Heart right ventricle (tissue), 16 donors: ENCODE results near the gene NFILZ. TPM values are rescaled to one million over a fixed set of nuclear protein-coding genes. Genes with fewer than 3 reads are reported as not detected.
A peak's percentile ranks its signal among the peaks of the same experiment; 100 is the strongest.

Experiments
- ATAC-seq, 8 donors: fragments of 200-7000 bp; cut with Tn5 transposase; one replicate each; pipeline ENCODE4 v1.9.1; 2020; ENCODE audit warnings: mild to moderate bottlenecking in 8 of 8, moderate library complexity in 8 of 8, moderate number of reproducible peaks in 1 of 8
- DNase-seq, 2 donors: peaks; one replicate each; pipeline ENCODE4 v3.0.0-alpha.2; 2020
- H3K27ac ChIP-seq, 10 donors: fragments of 200-600 bp; sonication (generic) in 2 of 10; one replicate each; pipeline versions ENCODE4 v1.5.0 to v1.8.0; 2020 to 2022; ENCODE audit warnings: mild to moderate bottlenecking in 3 of 10
- H3K27me3 ChIP-seq, 7 donors: fragments of 200-600 bp; one replicate each; pipeline ENCODE4 v1.8.0; 2021 to 2022; ENCODE audit warnings: mild to moderate bottlenecking in 2 of 7
- H3K36me3 ChIP-seq, 9 donors: fragments of 200-600 bp; sonication (generic) in 1 of 9; one replicate each; pipeline versions ENCODE4 v1.5.0 to v1.8.0; 2020 to 2022; ENCODE audit warnings: mild to moderate bottlenecking in 2 of 9
- H3K4me1 ChIP-seq, 9 donors: fragments of 200-600 bp; sonication (generic) in 1 of 9; one replicate each; pipeline versions ENCODE4 v1.5.0 to v1.8.0; 2020 to 2022; ENCODE audit warnings: mild to moderate bottlenecking in 4 of 9
- H3K4me3 ChIP-seq, 10 donors: fragments of 200-600 bp; sonication (generic) in 2 of 10; one replicate each; pipeline versions ENCODE4 v1.5.0 to v1.8.0; 2020 to 2022; ENCODE audit warnings: mild to moderate bottlenecking in 7 of 10, moderate library complexity in 2 of 10
- H3K9me3 ChIP-seq, 11 donors: fragments of 200-600 bp in 10 of 11; sonication (generic) in 2 of 11; one replicate each; pipeline versions ENCODE4 v1.5.0 to v1.8.0; 2013 to 2022; ENCODE audit warnings: mild to moderate bottlenecking in 2 of 11, control low read depth in 1 of 11, moderate library complexity in 1 of 11
- WGBS, 2 donors: extraction: QIAGEN DNeasy Blood & Tissue Kit; methylation state at CpG; one replicate each; pipeline ENCODE4 v1.1.7; 2013; ENCODE audit warnings: inconsistent platforms in 1 of 2; 5-methylcytosine and 5-hydroxymethylcytosine counted together
- intact Hi-C, 10 donors: fragments of 100-400 bp; cut with DNase I; formaldehyde crosslinking; loops; one replicate each; pipeline versions ENCODE4 v1.11.1 to v1.14.2; 2022
- polyA plus RNA-seq, 2 donors: library from polyadenylated mRNA; stranded (reverse); fragments of 200-250 nt; gene quantifications; one replicate each; pipeline ENCODE4 v1.2.3, GENCODE V29; 2013
- total RNA-seq, 10 donors: library from RNA; stranded (reverse); fragmentation: NEBNext Ultra II Directional in 3 of 10; extraction: Animal tissue kit (Norgen Biotek cat#: 25700) in 3 of 10; gene quantifications; one replicate each; pipeline versions ENCODE4 v1.2.1 to v1.2.4, GENCODE V29; 2021 to 2023
- TF ChIP-seq, protein P1 (sequence below), 9 donors: fragments of 200-600 bp; sonication (generic) in 2 of 9; IDR thresholded peaks; one replicate each; pipeline versions ENCODE4 v1.5.0 to v1.8.0; 2021 to 2022; ENCODE audit warnings: antibody characterized with exemption in 9 of 9, mild to moderate bottlenecking in 5 of 9, moderate library complexity in 1 of 9
- donor health status: Arrhythmogenic right ventricular cardiomyopathy.
- donor health status: ischemic (EF 13 %, LVEDD 7.1; RV severe dilation, severe dysfunction).
- donor health status: healthy with polysubstance abuse.
- donor health status: DM: no; HTN: yes; CAD: no.
- donor health status: DM: no; HTN: no; CAD: no.
- donor health status: ischemic (EF 25% LVEDD 6.9; RV normal size, moderate dysfunction).
- donor health status: ischemic (EF 25% LVEDD 5.7; RV mildly dilated, moderate dysfunction).
- donor health status: healthy.
- donor health status: DM: yes; HTN: yes; CAD: no.
- donor health status: Ischemic cardiomyopathy.
- donor health status: ischemic (EF 35%, LVEDD 5.7; RV mildly dilated, moderate dysfunction).
- donor health status: nonischemic (EF 11% LVEDD 7.7; RV severe dilation, severe dysfunction).
- donor health status: DM: yes; HTN: yes; CAD: no.
- donor health status: PGD.
- donor health status: ischemic (EF 29% LVEDD 5.4; RV normal size, mild dysfunction).
- donor health status: nonischemic (EF 23%, LVEDD 6.1; RV moderate dilation, normal function).

The NFILZ gene
- total and polyA plus RNA-seq, 12 donors: not detected

DNA sequence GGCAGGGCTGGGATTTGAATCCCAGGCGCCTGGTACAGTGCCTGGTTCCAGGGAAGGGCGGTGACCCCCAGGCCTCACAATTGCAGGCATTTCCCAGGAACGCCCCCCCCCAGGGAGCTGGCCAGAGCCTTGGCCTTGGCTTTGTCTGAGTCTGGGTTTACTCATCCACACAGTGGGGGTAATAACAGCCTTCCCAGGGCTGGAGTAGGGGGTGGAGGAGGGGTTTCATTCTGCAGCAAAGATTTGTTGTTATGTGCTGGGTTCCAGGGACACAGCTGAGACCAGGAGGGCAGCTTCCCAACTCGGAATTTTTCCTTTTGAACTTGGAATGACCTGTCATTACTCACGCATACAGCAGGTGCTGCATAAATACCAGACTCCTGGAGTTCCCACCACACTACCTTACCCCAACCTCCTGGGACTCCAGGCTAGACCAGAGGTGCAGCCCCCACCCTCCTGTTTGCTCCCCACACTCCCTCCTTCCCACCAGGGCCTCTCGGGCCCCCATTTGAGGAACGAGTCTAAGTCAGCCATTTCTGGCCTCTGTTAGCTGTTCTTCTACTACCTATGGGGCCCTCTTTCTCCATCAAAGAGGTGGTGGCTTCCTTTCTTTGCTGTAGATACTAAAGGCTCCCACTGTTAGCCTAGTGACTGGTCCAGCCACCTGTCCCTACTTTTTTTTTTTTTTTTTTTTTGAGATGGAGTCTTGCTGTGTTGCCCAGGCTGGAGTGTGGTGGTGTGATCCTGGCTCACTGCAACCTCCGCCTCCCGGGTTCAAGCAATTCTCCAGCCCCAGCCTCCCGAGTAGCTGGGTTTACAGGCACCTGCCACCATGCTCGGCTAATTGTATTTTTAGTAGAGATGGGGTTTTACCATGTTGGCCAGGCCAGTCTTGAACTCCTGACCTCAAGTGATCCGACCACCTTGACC is 18.3 kb upstream of the NFILZ start:
- H3K9me3 ChIP-seq: no peaks in the 10 kb centered on the region
- ATAC-seq: peak; percentile 10 to 68 (median 42)
- peak; percentile 58 to 78 for DNase-seq

DNA sequence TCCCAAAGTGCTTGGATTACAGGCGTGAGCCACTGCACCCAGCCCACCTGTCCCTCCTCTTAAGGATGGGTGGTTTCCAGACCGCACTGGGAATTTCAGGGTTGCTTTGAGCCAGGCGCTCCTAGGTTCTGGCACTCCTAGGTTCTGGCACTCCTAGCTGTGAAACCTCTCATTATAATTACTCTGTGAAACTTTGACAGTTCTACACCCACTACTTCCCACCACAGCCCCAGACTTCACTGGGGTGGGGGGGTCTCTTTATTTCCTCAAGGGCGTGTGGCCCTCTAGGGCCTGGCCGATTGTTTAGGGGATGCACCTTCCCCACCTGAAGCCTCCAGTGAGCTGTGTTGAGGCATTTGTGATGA is 17.6 kb upstream of the NFILZ start:
- no peak for DNase-seq
- Histone ChIP-seq H3K4me3 (no peak overlapping the region), H3K27me3 (peaks cover 0 to 30% (median 4%) of the 10 kb centered on the region in 7 donors), H3K27ac (peak overlapping the region in 1 of 10 donors; percentile 58), H3K9me3 (no peaks in the 10 kb centered on the region), H3K4me1 (peaks cover 0 to 31% (median 15%) of the 10 kb centered on the region in 9 donors), H3K36me3 (no peaks in the 10 kb centered on the region)
- TF ChIP-seq, protein P1, sequence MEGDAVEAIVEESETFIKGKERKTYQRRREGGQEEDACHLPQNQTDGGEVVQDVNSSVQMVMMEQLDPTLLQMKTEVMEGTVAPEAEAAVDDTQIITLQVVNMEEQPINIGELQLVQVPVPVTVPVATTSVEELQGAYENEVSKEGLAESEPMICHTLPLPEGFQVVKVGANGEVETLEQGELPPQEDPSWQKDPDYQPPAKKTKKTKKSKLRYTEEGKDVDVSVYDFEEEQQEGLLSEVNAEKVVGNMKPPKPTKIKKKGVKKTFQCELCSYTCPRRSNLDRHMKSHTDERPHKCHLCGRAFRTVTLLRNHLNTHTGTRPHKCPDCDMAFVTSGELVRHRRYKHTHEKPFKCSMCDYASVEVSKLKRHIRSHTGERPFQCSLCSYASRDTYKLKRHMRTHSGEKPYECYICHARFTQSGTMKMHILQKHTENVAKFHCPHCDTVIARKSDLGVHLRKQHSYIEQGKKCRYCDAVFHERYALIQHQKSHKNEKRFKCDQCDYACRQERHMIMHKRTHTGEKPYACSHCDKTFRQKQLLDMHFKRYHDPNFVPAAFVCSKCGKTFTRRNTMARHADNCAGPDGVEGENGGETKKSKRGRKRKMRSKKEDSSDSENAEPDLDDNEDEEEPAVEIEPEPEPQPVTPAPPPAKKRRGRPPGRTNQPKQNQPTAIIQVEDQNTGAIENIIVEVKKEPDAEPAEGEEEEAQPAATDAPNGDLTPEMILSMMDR (IDR thresholded peaks at IDR 0.05): no peak
- intact Hi-C loops: no loop called here
- ATAC-seq: no peak
- WGBS, 2 donors: 58 to 66% methylated on average over 5 of the region's 5 CpGs

More for the DNA sequence above, 18.3 kb upstream of the NFILZ start:
- peaks cover 0 to 38% (median 15%) of the 10 kb centered on the region in 9 donors for H3K4me1 ChIP-seq
- 40 to 43% methylated on average over 12 of the region's 12 CpGs for WGBS, 2 donors
- intact Hi-C loops: no loop called here
- H3K27ac ChIP-seq: peak overlapping the region in 7 of 10 donors; percentile 30 to 58 (median 37)
- H3K27me3 ChIP-seq: peaks cover 0 to 24% (median 0%) of the 10 kb centered on the region in 7 donors
- H3K36me3 ChIP-seq: peaks cover 0 to 4% (median 0%) of the 10 kb centered on the region in 9 donors
- H3K4me3 ChIP-seq: no peak overlapping the region
- TF ChIP-seq, protein P1 (IDR thresholded peaks at IDR 0.05): no peak

DNA sequence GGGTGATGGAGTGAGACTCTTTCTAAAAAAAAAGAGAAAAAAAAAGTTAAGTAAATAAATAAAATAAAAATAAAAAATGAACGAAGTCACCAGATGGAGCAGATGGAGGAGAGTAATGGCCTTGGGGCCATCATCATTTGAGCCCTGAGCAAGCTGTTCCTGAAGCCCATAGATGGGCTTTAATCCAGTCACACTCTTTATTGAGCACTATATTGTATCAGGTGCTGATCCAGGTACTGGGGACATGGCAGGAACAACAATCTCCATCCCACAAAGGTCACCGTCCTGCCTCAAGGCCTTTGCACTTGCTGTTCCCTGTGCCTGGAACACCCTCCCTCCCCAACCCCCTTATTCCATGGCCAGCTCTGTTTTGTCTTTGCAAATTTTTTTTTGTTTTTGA is 16.0 kb upstream of the NFILZ start:
- no peak overlapping the region for H3K27ac ChIP-seq
- H3K4me3 ChIP-seq: no peak overlapping the region
- DNase-seq (no peak), ATAC-seq (no peak)
- intact Hi-C loops: no loop called here
- H3K4me1 ChIP-seq: peaks cover 0 to 17% (median 6%) of the 10 kb centered on the region in 9 donors
- no peaks in the 10 kb centered on the region for H3K9me3 ChIP-seq
- no peaks in the 10 kb centered on the region for H3K36me3 ChIP-seq
- peaks cover 0 to 23% (median 14%) of the 10 kb centered on the region in 7 donors for H3K27me3 ChIP-seq
- TF ChIP-seq, protein P1 (IDR thresholded peaks at IDR 0.05): no peak
- WGBS, 2 donors: 72 to 83% methylated on average over 2 of the region's 2 CpGs

DNA sequence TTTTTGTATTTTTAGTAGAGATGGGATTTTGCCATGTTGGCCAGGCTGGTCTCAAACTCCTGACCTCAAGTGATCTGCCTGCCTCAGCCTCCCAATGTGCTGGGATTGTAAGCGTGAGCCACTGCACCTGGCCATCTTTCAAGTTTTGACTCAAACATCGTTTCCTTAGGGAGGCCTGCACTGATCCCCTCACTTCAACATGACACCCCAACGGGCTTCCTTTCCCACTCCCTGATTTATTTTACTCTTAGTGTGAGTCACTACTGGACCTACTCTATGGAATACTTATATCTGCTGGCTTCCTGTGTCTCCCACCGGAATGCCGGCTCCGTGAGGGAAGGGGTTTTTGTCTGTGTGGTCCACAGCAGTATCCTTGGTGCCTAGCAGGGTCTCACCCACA is 15.4 kb upstream of the NFILZ start:
- no peak overlapping the region for H3K4me3 ChIP-seq
- 27 to 52% methylated on average over 6 of the region's 6 CpGs for WGBS, 2 donors
- DNase-seq: no peak

More for the DNA sequence above, 15.4 kb upstream of the NFILZ start:
- Histone ChIP-seq H3K4me1 (peaks cover 0 to 11% (median 6%) of the 10 kb centered on the region in 9 donors), H3K36me3 (no peaks in the 10 kb centered on the region), H3K27me3 (peaks cover 0 to 23% (median 10%) of the 10 kb centered on the region in 7 donors), H3K27ac (no peak overlapping the region), H3K9me3 (no peaks in the 10 kb centered on the region)
- intact Hi-C loops: no loop called here
- TF ChIP-seq, protein P1 (IDR thresholded peaks at IDR 0.05): no peak
- ATAC-seq: no peak
